A549 (cell line): ENCODE data around the gene SDS. TPM values are rescaled to one million over a fixed set of nuclear protein-coding genes. Genes with fewer than 3 reads are reported as not detected.

Experiments
- ATAC-seq, 2 experiments: fragments of 200-7000 bp in 1 of 2; fragments of >200 bp in 1 of 2; cut with Nextera tagmentation in 1 of 2; cut with Tn5 transposase in 1 of 2; 3 replicates each; pipeline versions ENCODE4 v1.8.0 to v1.9.1; 2018 to 2020; ENCODE audit warnings: mild to moderate bottlenecking in 1 of 2, moderate library complexity in 1 of 2
- CTCF ChIA-PET: fragments of 300-600 bp; sonication (Branson Sonifier 250); formaldehyde crosslinking; extraction: SDS; loops from one replicate; lab custom pipeline; 2021; ENCODE audit warnings: antibody characterized with exemption, inconsistent platforms; lab: Yijun Ruan, JAX
- POLR2A ChIA-PET: fragments of 350-600 bp; formaldehyde crosslinking; extraction: SDS; loops from one replicate; lab custom pipeline; 2021; ENCODE audit warnings: antibody characterized with exemption, inconsistent platforms; lab: Yijun Ruan, JAX
- DNase-seq, 2 experiments: peaks; one replicate each; pipeline versions ENCODE4 v3.0.0 to v3.0.0-alpha.2; 2011 to 2016; ENCODE audit warnings: low read depth in 1 of 2, low spot score in 1 of 2
- FAIRE-seq: peaks from 2 replicates; lab custom pipeline; 2011; peaks lifted over from hg19 to GRCh38; lab: Jason Lieb, UNC
- H3K27ac ChIP-seq, 2 experiments: fragments of >200 bp; sonication (Bioruptor Twin); formaldehyde crosslinking; 3 replicates each; pipeline ENCODE4 v1.5.1; 2016 to 2017
- H3K4me1 ChIP-seq: fragments of >200 bp; sonication (Bioruptor Twin); formaldehyde crosslinking; 3 replicates; pipeline ENCODE4 v1.6.1; 2016
- H3K4me2 ChIP-seq: fragments of >200 bp; sonication (Bioruptor Twin); formaldehyde crosslinking; 3 replicates; pipeline ENCODE4 v1.6.1; 2016
- H3K4me3 ChIP-seq: fragments of >200 bp; sonication (Bioruptor Twin); formaldehyde crosslinking; 3 replicates; pipeline ENCODE4 v1.5.1; 2016
- H3K9me3 ChIP-seq: fragments of >200 bp; sonication (Bioruptor Twin); formaldehyde crosslinking; 3 replicates; pipeline ENCODE4 v1.6.1; 2016
- CBX8 ChIP-seq: fragments of 200-600 bp; sonication (generic); IDR thresholded peaks from 2 replicates; pipeline ENCODE4 v1.6.1; 2016
- CEBPB ChIP-seq, 2 experiments: fragments of >200 bp in 1 of 2; sonication (Bioruptor Twin) in 1 of 2; formaldehyde crosslinking in 1 of 2; IDR thresholded peaks; 2 replicates each; pipeline ENCODE4 v1.6.1; 2012 to 2016
- FOSB ChIP-seq: fragments of 250-450 bp; sonication (Bioruptor Pico); IDR thresholded peaks from 2 replicates; pipeline ENCODE4 v1.5.0; 2020; ENCODE audit warnings: mild to moderate bottlenecking, moderate library complexity
- FOXS1 ChIP-seq: fragments of 250-450 bp; sonication (Bioruptor Pico); IDR thresholded peaks from 2 replicates; pipeline ENCODE4 v1.5.0; 2020; ENCODE audit warnings: mild to moderate bottlenecking, moderate library complexity
- GATA3 ChIP-seq: IDR thresholded peaks from 2 replicates; pipeline ENCODE4 v1.6.1; 2012; ENCODE audit warnings: borderline replicate concordance
- HEYL ChIP-seq: fragments of 250-450 bp; sonication (Bioruptor Pico); IDR thresholded peaks from 2 replicates; pipeline ENCODE4 v1.8.0; 2021; ENCODE audit warnings: mild to moderate bottlenecking, moderate library complexity
- JUNB ChIP-seq: fragments of >200 bp; sonication (Bioruptor Twin); formaldehyde crosslinking; IDR thresholded peaks from 2 replicates; pipeline ENCODE4 v1.6.1; 2016
- KDM1A ChIP-seq: fragments of 200-600 bp; sonication (generic); IDR thresholded peaks from 2 replicates; pipeline ENCODE4 v1.6.1; 2016; ENCODE audit warnings: low read depth, mild to moderate bottlenecking
- MAX ChIP-seq: IDR thresholded peaks from 2 replicates; pipeline ENCODE4 v1.6.1; 2012
- MAZ ChIP-seq: fragments of 150-350 bp; IDR thresholded peaks from 2 replicates; pipeline ENCODE4 v1.6.1; 2014; ENCODE audit warnings: antibody characterized with exemption, low read depth, low read length, borderline replicate concordance
- MYC ChIP-seq: IDR thresholded peaks from 2 replicates; pipeline ENCODE4 v1.6.1; 2012; ENCODE audit warnings: mild to moderate bottlenecking, inconsistent platforms, low read length, improper control_type of control experiment, borderline replicate concordance
- PHF8 ChIP-seq: fragments of 200-600 bp; sonication (generic); IDR thresholded peaks from 2 replicates; pipeline ENCODE4 v1.6.1; 2016; ENCODE audit warnings: low read depth, mild to moderate bottlenecking, antibody characterized with exemption, moderate library complexity, borderline replicate concordance
- RAD21 ChIP-seq, 2 experiments: fragments of >200 bp in 1 of 2; sonication (Bioruptor Twin) in 1 of 2; formaldehyde crosslinking in 1 of 2; IDR thresholded peaks in 1 of 2; conservative IDR thresholded peaks in 1 of 2; 2 replicates in 1 of 2; 3 replicates in 1 of 2; pipeline ENCODE4 v1.6.1; 2012 to 2018; ENCODE audit warnings: inconsistent platforms in 1 of 2
- RNF2 ChIP-seq: fragments of 200-600 bp; sonication (generic); IDR thresholded peaks from 2 replicates; pipeline ENCODE4 v1.6.1; 2016; ENCODE audit warnings: low read depth, mild to moderate bottlenecking, antibody characterized with exemption, moderate library complexity, borderline replicate concordance
- SMC3 ChIP-seq: fragments of >200 bp; sonication (Bioruptor Twin); formaldehyde crosslinking; IDR thresholded peaks from 3 replicates; pipeline ENCODE4 v1.6.1; 2018; ENCODE audit warnings: inconsistent platforms
- TP53 ChIP-seq: fragments of 250-450 bp; sonication (Bioruptor Pico); IDR thresholded peaks from 2 replicates; pipeline ENCODE4 v1.5.0; 2021; ENCODE audit warnings: mild to moderate bottlenecking, moderate library complexity
- ZC3H11A ChIP-seq: fragments of 450-650 bp; IDR thresholded peaks from 2 replicates; pipeline ENCODE4 v1.6.1; 2014; ENCODE audit warnings: antibody characterized with exemption, mild to moderate bottlenecking
- ZFP36 ChIP-seq: fragments of 450-650 bp; IDR thresholded peaks from 2 replicates; pipeline ENCODE4 v1.6.1; 2014; ENCODE audit warnings: borderline replicate concordance; ENCODE audit not compliant: partially characterized antibody
- WGBS: methylation state at CpG from one replicate; pipeline ENCODE4 v1.1.6; 2017; ENCODE audit errors: missing lambda C conversion rate; 5-methylcytosine and 5-hydroxymethylcytosine counted together
- polyA plus RNA-seq, 4 experiments: library from polyadenylated mRNA; depleted of rRNA in 3 of 4; stranded (reverse); fragments of >200 nt; fragmentation: RNase III in 1 of 4; extraction: RNeasy Plus Mini Kit Qiagen cat#74134 plus additional on column Dnase treatment in 1 of 4; gene quantifications; 2 replicates in 3 of 4; 3 replicates in 1 of 4; pipeline ENCODE4 v1.2.3, GENCODE V29; 2011 to 2017
- TF ChIP-seq, protein P1 (sequence below): IDR thresholded peaks from 2 replicates; pipeline ENCODE4 v1.6.1; 2012
- TF ChIP-seq, protein P2 (sequence below): fragments of 450-650 bp; IDR thresholded peaks from 2 replicates; pipeline ENCODE4 v1.6.1; 2014; ENCODE audit warnings: antibody characterized with exemption

Gene SDS
- polyA plus RNA-seq, 2 of the 4 experiments (the other 2 are of a cell fraction): 3.9 to 7.3 TPM

GRCh38 chr12:113452458-113452857, 48.8 kb upstream of the SDS start:
- Histone ChIP-seq H3K4me1 (no peaks in the 10 kb centered on the region), H3K4me3 (no peak overlapping the region), H3K9me3 (no peaks in the 10 kb centered on the region), H3K4me2 (no peak overlapping the region), H3K27ac (no peak overlapping the region)
- WGBS: 46% methylated on average over 2 of the region's 2 CpGs
- CTCF ChIA-PET: interaction anchor here (0.6 to 2.7 kb wide), 4 partner anchors 10 to 461 kb away, joined by 3 to 16 read pairs (median 4); no protein-coding TSS in a partner anchor
- DNase-seq (no peak), ATAC-seq (no peak), FAIRE-seq (no peak)
- POLR2A ChIA-PET: no interaction called here
- no peak for TF ChIP-seq SMC3
- TF ChIP-seq PHF8: no peak
- TF ChIP-seq GATA3: no peak
- TF ChIP-seq FOSB (CRISPR knock-in tag): no peak
- TF ChIP-seq, protein P1, sequence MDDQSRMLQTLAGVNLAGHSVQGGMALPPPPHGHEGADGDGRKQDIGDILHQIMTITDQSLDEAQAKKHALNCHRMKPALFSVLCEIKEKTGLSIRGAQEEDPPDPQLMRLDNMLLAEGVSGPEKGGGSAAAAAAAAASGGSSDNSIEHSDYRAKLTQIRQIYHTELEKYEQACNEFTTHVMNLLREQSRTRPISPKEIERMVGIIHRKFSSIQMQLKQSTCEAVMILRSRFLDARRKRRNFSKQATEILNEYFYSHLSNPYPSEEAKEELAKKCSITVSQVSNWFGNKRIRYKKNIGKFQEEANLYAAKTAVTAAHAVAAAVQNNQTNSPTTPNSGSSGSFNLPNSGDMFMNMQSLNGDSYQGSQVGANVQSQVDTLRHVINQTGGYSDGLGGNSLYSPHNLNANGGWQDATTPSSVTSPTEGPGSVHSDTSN: no peak
- TF ChIP-seq MAZ: no peak
- peak; percentile 67 for TF ChIP-seq ZFP36
- 0 out of 2 replicates have a peak, but pooled peaks have one; percentile 17 for TF ChIP-seq KDM1A
- no peak for TF ChIP-seq FOXS1 (CRISPR knock-in tag)
- TF ChIP-seq MAX: no peak
- no peak for TF ChIP-seq MYC
- TF ChIP-seq, protein P2, sequence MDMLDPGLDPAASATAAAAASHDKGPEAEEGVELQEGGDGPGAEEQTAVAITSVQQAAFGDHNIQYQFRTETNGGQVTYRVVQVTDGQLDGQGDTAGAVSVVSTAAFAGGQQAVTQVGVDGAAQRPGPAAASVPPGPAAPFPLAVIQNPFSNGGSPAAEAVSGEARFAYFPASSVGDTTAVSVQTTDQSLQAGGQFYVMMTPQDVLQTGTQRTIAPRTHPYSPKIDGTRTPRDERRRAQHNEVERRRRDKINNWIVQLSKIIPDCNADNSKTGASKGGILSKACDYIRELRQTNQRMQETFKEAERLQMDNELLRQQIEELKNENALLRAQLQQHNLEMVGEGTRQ: no peak
- no peak for TF ChIP-seq TP53
- no peak for TF ChIP-seq CEBPB (IDR thresholded peaks at IDR 0.05)

GRCh38 chr12:113449839-113450238, 46.2 kb upstream of the SDS start:
- CTCF ChIA-PET: interaction anchor here (1.1 kb wide), 1 partner anchor 12 kb away, joined by 8 read pairs; no protein-coding TSS in a partner anchor
- no peak for TF ChIP-seq ZFP36
- TF ChIP-seq CEBPB (IDR thresholded peaks at IDR 0.05): no peak
- no peak for TF ChIP-seq RAD21 (conservative IDR thresholded peaks at IDR 0.05 in 1 of 2, IDR thresholded peaks at IDR 0.05 in 1 of 2)
- TF ChIP-seq RNF2: no peak
- no peak for TF ChIP-seq HEYL (CRISPR knock-in tag)
- no peak for TF ChIP-seq JUNB
- TF ChIP-seq CBX8: no peak
- no peak for TF ChIP-seq MAZ
- no peak for TF ChIP-seq FOXS1 (CRISPR knock-in tag)
- TF ChIP-seq, protein P2: no peak
- no peak for TF ChIP-seq TP53
- Histone ChIP-seq H3K4me3 (no peak overlapping the region), H3K9me3 (no peaks in the 10 kb centered on the region), H3K4me2 (no peak overlapping the region), H3K27ac (no peak overlapping the region), H3K4me1 (no peaks in the 10 kb centered on the region)
- ATAC-seq: no peak
- no peak for FAIRE-seq
- DNase-seq: no peak
- WGBS: 61% methylated on average over 1 of the region's 1 CpG
- POLR2A ChIA-PET: no interaction called here

DNA sequence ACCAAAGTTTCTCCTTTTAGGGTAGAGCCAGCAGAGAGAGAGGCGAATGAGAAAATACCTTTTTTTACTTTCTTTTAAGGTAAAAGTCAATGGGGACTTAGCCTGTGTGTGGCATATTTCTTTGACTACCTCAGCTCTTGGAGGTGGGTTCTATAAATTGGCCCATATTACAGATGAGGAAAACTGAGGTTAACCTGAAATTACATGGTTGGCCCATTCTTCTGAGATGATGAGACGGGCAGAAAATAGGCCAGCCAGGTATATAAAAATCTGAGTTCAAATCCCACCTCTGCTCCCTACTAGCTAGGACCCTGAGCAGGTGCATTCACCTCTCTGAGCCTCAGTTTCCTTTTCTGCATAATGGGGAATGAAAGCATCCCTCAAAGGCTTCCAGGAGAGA, 45.6 kb upstream of the SDS start:
- POLR2A ChIA-PET: no interaction called here
- no peak overlapping the region for H3K4me2 ChIP-seq

More for the DNA sequence above, 45.6 kb upstream of the SDS start:
- no peak for FAIRE-seq
- no peak for DNase-seq
- WGBS: 38% methylated on average over 2 of the region's 2 CpGs
- CTCF ChIA-PET: interaction anchor here (1.1 kb wide), 1 partner anchor 13 kb away, joined by 8 read pairs; no protein-coding TSS in a partner anchor
- ATAC-seq: no peak
- TF ChIP-seq ZC3H11A (no peak), KDM1A (0 out of 2 replicates have a peak, but pooled peaks have one; percentile 21)
- Histone ChIP-seq H3K4me3 (no peak overlapping the region), H3K27ac (no peak overlapping the region), H3K9me3 (no peaks in the 10 kb centered on the region), H3K4me1 (no peaks in the 10 kb centered on the region)
